Fibroblast of the aortic adventitia (primary cell): ENCODE data around the gene IBA57. TPM values are rescaled to one million over a fixed set of nuclear protein-coding genes. Genes with fewer than 3 reads are reported as not detected.

Experiments
- DNase-seq: peaks from one replicate; pipeline ENCODE4 v3.0.0-alpha.2; 2010; ENCODE audit warnings: low read depth
- H3K4me3 ChIP-seq: 2 replicates; pipeline ENCODE4 v1.5.1; 2011; ENCODE audit warnings: low read depth, mild to moderate bottlenecking, control low read depth, low read length, moderate library complexity
- CTCF ChIP-seq: IDR thresholded peaks from 2 replicates; pipeline ENCODE4 v1.5.1; 2011; ENCODE audit warnings: mild to moderate bottlenecking, low read length, control low read depth, inconsistent platforms; ENCODE audit not compliant: insufficient read depth
- total RNA-seq: library from RNA; depleted of rRNA; stranded (reverse); fragments of >200 nt; gene quantifications from 2 replicates; pipeline ENCODE4 v1.2.3, GENCODE V29; 2012; ENCODE audit warnings: low replicate concordance

IBA57 gene
- total RNA-seq, 1 donor = 6.1 TPM

- H3K4me3 ChIP-seq = no peak overlapping the region
- no peak for TF ChIP-seq CTCF
- DNase-seq = no peak
Measured at GRCh38 chr1:228174482-228175315, 9.1 kb downstream of the IBA57 start.

GRCh38 chr1:228175316-228176023, 9.9 kb downstream of the IBA57 start:
- no peak overlapping the region for H3K4me3 ChIP-seq
- TF ChIP-seq CTCF = no peak
- DNase-seq = no peak

GRCh38 chr1:228176024-228176395, 10.4 kb downstream of the IBA57 start:
- DNase-seq = no peak
- H3K4me3 ChIP-seq = no peak overlapping the region
- TF ChIP-seq CTCF = no peak

GRCh38 chr1:228176461-228177182, 11.0 kb downstream of the IBA57 start:
- H3K4me3 ChIP-seq = no peak overlapping the region
- no peak for DNase-seq
- no peak for TF ChIP-seq CTCF

GRCh38 chr1:228177183-228177475, 11.5 kb downstream of the IBA57 start:
- DNase-seq = no peak
- no peak overlapping the region for H3K4me3 ChIP-seq
- no peak for TF ChIP-seq CTCF

GRCh38 chr1:228177721-228178710, 12.4 kb downstream of the IBA57 start:
- DNase-seq = no peak
- no peak for TF ChIP-seq CTCF
- H3K4me3 ChIP-seq = no peak overlapping the region
